ENCODE measurements around the gene IGF1R. TPM values are rescaled to one million over a fixed set of nuclear protein-coding genes. Genes with fewer than 3 reads are reported as not detected.

The IGF1R gene
- total and polyA plus RNA-seq, 2 experiments from 2014 or later = 10.8 to 42.9 TPM

- Histone ChIP-seq H3K79me2 (peaks cover 99% of the 10 kb centered on the region), H4K20me1 (ENCODE audit: insufficient read depth, poor library complexity, severe bottlenecking) (peaks cover 34% of the 10 kb centered on the region), H3K9me2 (replicated peaks; ENCODE audit: insufficient read depth) (no peaks in the 10 kb centered on the region), H3K27ac (peak overlapping the region; percentile 1), H2AFZ (no peak overlapping the region), H3K4me2 (peak overlapping the region; percentile 61), H3K27me3 (no peaks in the 10 kb centered on the region), H3K4me3 (no peak overlapping the region), H3K9me3 (ENCODE audit: low read depth) (no peaks in the 10 kb centered on the region), H3K4me1 (ENCODE audit: insufficient read depth) (peaks cover 10% of the 10 kb centered on the region), H3K36me3 (replicated peaks; ENCODE audit: insufficient read depth, low read depth) (no peaks in the 10 kb centered on the region)
- TF ChIP-seq EZH2phosphoT487 (IDR thresholded peaks at IDR 0.05; ENCODE audit: low read depth, severe bottlenecking, unreplicated experiment) (no peak), CTCF (IDR thresholded peaks at IDR 0.05; ENCODE audit: poor library complexity) (no peak), EZH2 (IDR thresholded peaks at IDR 0.05; ENCODE audit: borderline replicate concordance) (no peak)
- WGBS (ENCODE audit: low lambda C conversion rate, missing lambda C conversion rate) = 69% methylated on average over 8 of the region's 8 CpGs
- no peak for DNase-seq (ENCODE audit: low spot score)
Observed at GRCh38 chr15:98753726-98754656, 105.7 kb downstream of the IGF1R start.

GRCh38 chr15:98754657-98755022 is 106.3 kb downstream of the IGF1R start:
- Histone ChIP-seq H3K4me2 (no peak overlapping the region), H2AFZ (no peak overlapping the region), H3K4me1 (ENCODE audit: insufficient read depth) (peaks cover 10% of the 10 kb centered on the region), H3K36me3 (replicated peaks; ENCODE audit: insufficient read depth, low read depth) (no peaks in the 10 kb centered on the region), H3K9me3 (ENCODE audit: low read depth) (no peaks in the 10 kb centered on the region), H3K4me3 (no peak overlapping the region), H3K9me2 (replicated peaks; ENCODE audit: insufficient read depth) (no peaks in the 10 kb centered on the region), H3K27ac (no peak overlapping the region), H3K27me3 (no peaks in the 10 kb centered on the region), H4K20me1 (ENCODE audit: insufficient read depth, poor library complexity, severe bottlenecking) (peaks cover 36% of the 10 kb centered on the region), H3K79me2 (peaks cover 99% of the 10 kb centered on the region)
- TF ChIP-seq EZH2phosphoT487 (IDR thresholded peaks at IDR 0.05; ENCODE audit: low read depth, severe bottlenecking, unreplicated experiment) (no peak), CTCF (IDR thresholded peaks at IDR 0.05; ENCODE audit: poor library complexity) (no peak), EZH2 (IDR thresholded peaks at IDR 0.05; ENCODE audit: borderline replicate concordance) (no peak)
- no peak for DNase-seq (ENCODE audit: low spot score)
- whole genome bisulfite sequencing (ENCODE audit: low lambda C conversion rate, missing lambda C conversion rate) = 91% methylated on average over 3 of the region's 3 CpGs

GRCh38 chr15:98755138-98755537 is 106.8 kb downstream of the IGF1R start:
- Histone ChIP-seq H3K4me2 (no peak overlapping the region), H3K4me3 (no peak overlapping the region), H3K4me1 (ENCODE audit: insufficient read depth) (peaks cover 10% of the 10 kb centered on the region), H3K79me2 (peaks cover 99% of the 10 kb centered on the region), H3K27ac (no peak overlapping the region), H2AFZ (no peak overlapping the region), H3K36me3 (replicated peaks; ENCODE audit: insufficient read depth, low read depth) (no peaks in the 10 kb centered on the region), H3K27me3 (no peaks in the 10 kb centered on the region), H4K20me1 (ENCODE audit: insufficient read depth, poor library complexity, severe bottlenecking) (peaks cover 36% of the 10 kb centered on the region), H3K9me3 (ENCODE audit: low read depth) (no peaks in the 10 kb centered on the region), H3K9me2 (replicated peaks; ENCODE audit: insufficient read depth) (no peaks in the 10 kb centered on the region)
- TF ChIP-seq CTCF (IDR thresholded peaks at IDR 0.05; ENCODE audit: poor library complexity) = no peak
- no peak for DNase-seq (ENCODE audit: low spot score)
- WGBS (ENCODE audit: low lambda C conversion rate, missing lambda C conversion rate) = 87% methylated on average over 7 of the region's 7 CpGs
